Panc1 (cell line): ENCODE measurements around the gene HERC4. TPM values are rescaled to one million over a fixed set of nuclear protein-coding genes. Genes with fewer than 3 reads are reported as not detected.
"Not testable (repeated sequence)": the region's sequence is repeated elsewhere in the genome, so short reads cannot be mapped to it uniquely, and the experiment has no call there.

Experiments used
- ATAC-seq: fragments of 200-7000 bp; cut with Tn5 transposase; 2 replicates; pipeline ENCODE4 v1.9.1; 2020; ENCODE audit warnings: mild to moderate bottlenecking, moderate library complexity
- BruUV-seq: library from RNA; stranded (reverse); fragments of 400-500 nt; replicated peaks from 2 replicates; lab custom pipeline; 2021; lab: Mats Ljungman, UMichigan
- CTCF ChIA-PET: fragments of 300-600 bp; sonication (Branson Sonifier 250); formaldehyde crosslinking; loops from one replicate; lab custom pipeline; 2022; ENCODE audit warnings: antibody characterized with exemption; lab: Charles Lee
- POLR2A ChIA-PET: fragments of 300-600 bp; sonication (Branson Sonifier 250); formaldehyde crosslinking; loops from one replicate; lab custom pipeline; 2022; ENCODE audit warnings: antibody characterized with exemption; lab: Charles Lee
- DNase-seq: peaks from one replicate; pipeline ENCODE4 v3.0.0-alpha.2; 2010; ENCODE audit warnings: low read depth, low spot score
- H3K27ac ChIP-seq: 2 replicates; pipeline ENCODE4 v1.5.1; 2011; ENCODE audit warnings: mild to moderate bottlenecking, low read length, inconsistent platforms
- H3K27me3 ChIP-seq: fragments of 200-500 bp; sonication (Bioruptor generic); 2 replicates; pipeline ENCODE4 v1.6.0; 2014; ENCODE audit warnings: low read length, inconsistent platforms; ENCODE audit not compliant: control insufficient read depth, insufficient read depth
- H3K36me3 ChIP-seq: fragments of 200-500 bp; sonication (Bioruptor generic); 2 replicates; pipeline ENCODE4 v1.5.1; 2014; ENCODE audit warnings: inconsistent platforms, mild to moderate bottlenecking, low read length, moderate library complexity; ENCODE audit not compliant: control insufficient read depth, insufficient read depth
- H3K4me1 ChIP-seq: 2 replicates; pipeline ENCODE4 v1.5.1; 2011; ENCODE audit warnings: inconsistent platforms, mild to moderate bottlenecking, low read length, moderate library complexity; ENCODE audit not compliant: control insufficient read depth, insufficient read depth
- H3K4me3 ChIP-seq, 2 experiments: 2 replicates each; pipeline ENCODE4 v1.5.1; 2011 to 2012; ENCODE audit warnings: low read depth in 2 of 2, low read length in 2 of 2, mild to moderate bottlenecking in 2 of 2, inconsistent platforms in 1 of 2, moderate library complexity in 1 of 2
- H3K9me3 ChIP-seq: fragments of 200-500 bp; sonication (Bioruptor generic); 2 replicates; pipeline ENCODE4 v1.5.1; 2014; ENCODE audit warnings: low read depth, mild to moderate bottlenecking, inconsistent platforms, low read length, moderate library complexity; ENCODE audit not compliant: control insufficient read depth, insufficient read depth
- POLR2AphosphoS5 ChIP-seq: IDR thresholded peaks from 2 replicates; pipeline ENCODE4 v1.6.1; 2012; ENCODE audit warnings: mild to moderate bottlenecking, low read depth, low read length, moderate library complexity
- REST ChIP-seq, 2 experiments: IDR thresholded peaks; 2 replicates each; pipeline ENCODE4 v1.6.1; 2011 to 2012; ENCODE audit warnings: low read depth in 2 of 2, control low read depth in 1 of 2, low read length in 1 of 2, mild to moderate bottlenecking in 1 of 2, moderate library complexity in 1 of 2; ENCODE audit not compliant: insufficient read depth in 1 of 2
- SIN3A ChIP-seq: IDR thresholded peaks from 2 replicates; pipeline ENCODE4 v1.6.1; 2012; ENCODE audit warnings: low read depth, mild to moderate bottlenecking, low read length, moderate library complexity, borderline replicate concordance; ENCODE audit not compliant: insufficient read depth
- TCF7L2 ChIP-seq: IDR thresholded peaks from 2 replicates; pipeline ENCODE4 v1.6.1; 2011; ENCODE audit warnings: mild to moderate bottlenecking, low read depth, low read length, inconsistent platforms
- in situ Hi-C: cut with HindIII; loops from 2 replicates; pipeline ENCODE4 v1.10.0; 2016; ENCODE audit warnings: low sequenced_read_pairs, low pct_unique_long_range_greater_than_20kb
- intact Hi-C: fragments of 100-400 bp; cut with micrococcal nuclease; formaldehyde crosslinking; loops from one replicate; pipeline ENCODE4 v1.10.0; 2022; ENCODE audit not compliant: unreplicated experiment
- total RNA-seq: library from RNA; stranded (reverse); gene quantifications from one replicate; pipeline ENCODE4 v1.2.1, GENCODE V29; 2021; ENCODE audit not compliant: unreplicated experiment
- TF ChIP-seq, protein P1 (sequence below): fragments of 450-650 bp; IDR thresholded peaks from 2 replicates; pipeline ENCODE4 v1.5.1; 2017; ENCODE audit warnings: mild to moderate bottlenecking

HERC4 gene
- total RNA-seq, 1 experiment from 2014 or later: 119 TPM

- H3K9me3 ChIP-seq: no peaks in the 10 kb centered on the region
- intact Hi-C loops: no loop called here
- ChIA-PET POLR2A (interaction anchor here (0.5 to 0.7 kb wide), 2 partner anchors 21 to 93 kb away, joined by 4 to 5 read pairs; no protein-coding TSS in a partner anchor), CTCF (interaction anchor here (0.7 kb wide), 3 partner anchors 8 to 25 kb away, joined by 3 to 5 read pairs (median 4); no protein-coding TSS in a partner anchor)
- in situ Hi-C loops: no loop called here
- no peaks in the 10 kb centered on the region for H3K27me3 ChIP-seq
- DNase-seq (no peak), ATAC-seq (no peak)
- TF ChIP-seq, protein P1, sequence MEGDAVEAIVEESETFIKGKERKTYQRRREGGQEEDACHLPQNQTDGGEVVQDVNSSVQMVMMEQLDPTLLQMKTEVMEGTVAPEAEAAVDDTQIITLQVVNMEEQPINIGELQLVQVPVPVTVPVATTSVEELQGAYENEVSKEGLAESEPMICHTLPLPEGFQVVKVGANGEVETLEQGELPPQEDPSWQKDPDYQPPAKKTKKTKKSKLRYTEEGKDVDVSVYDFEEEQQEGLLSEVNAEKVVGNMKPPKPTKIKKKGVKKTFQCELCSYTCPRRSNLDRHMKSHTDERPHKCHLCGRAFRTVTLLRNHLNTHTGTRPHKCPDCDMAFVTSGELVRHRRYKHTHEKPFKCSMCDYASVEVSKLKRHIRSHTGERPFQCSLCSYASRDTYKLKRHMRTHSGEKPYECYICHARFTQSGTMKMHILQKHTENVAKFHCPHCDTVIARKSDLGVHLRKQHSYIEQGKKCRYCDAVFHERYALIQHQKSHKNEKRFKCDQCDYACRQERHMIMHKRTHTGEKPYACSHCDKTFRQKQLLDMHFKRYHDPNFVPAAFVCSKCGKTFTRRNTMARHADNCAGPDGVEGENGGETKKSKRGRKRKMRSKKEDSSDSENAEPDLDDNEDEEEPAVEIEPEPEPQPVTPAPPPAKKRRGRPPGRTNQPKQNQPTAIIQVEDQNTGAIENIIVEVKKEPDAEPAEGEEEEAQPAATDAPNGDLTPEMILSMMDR: no peak
- TF ChIP-seq POLR2AphosphoS5: no peak
- TF ChIP-seq REST (IDR thresholded peaks at IDR 0.05; ENCODE audit: insufficient read depth in 1 of 2, low read depth in 2 of 2, low read length in 1 of 2): no peak
- no peak for TF ChIP-seq SIN3A
- no peak for TF ChIP-seq TCF7L2
- H3K4me3 ChIP-seq: no peak overlapping the region
- no TSS peak for BruUV-seq
- no peaks in the 10 kb centered on the region for H3K36me3 ChIP-seq
- no peak overlapping the region for H3K27ac ChIP-seq
- no peaks in the 10 kb centered on the region for H3K4me1 ChIP-seq
Measured at GRCh38 chr10:67878133-67878532, 196.9 kb downstream of the HERC4 start.

DNA sequence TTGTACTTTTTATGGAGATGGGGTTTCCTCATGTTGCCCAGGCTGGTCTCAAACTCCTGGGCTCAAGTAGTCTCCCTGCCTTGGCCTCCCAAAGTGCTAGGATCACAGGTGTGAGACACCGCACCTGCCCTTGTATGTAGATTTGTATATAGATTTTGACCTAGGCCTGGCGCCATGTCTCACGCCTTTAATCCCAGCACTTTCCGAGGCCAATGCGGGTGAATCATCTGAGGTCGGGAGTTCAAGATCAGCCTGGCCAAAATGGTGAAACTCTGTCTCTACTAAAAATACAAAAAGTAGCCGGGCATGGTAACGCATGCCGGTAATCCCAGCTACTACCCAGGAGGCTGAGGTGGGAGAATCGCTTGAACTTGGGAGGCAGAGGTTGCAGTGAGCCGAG lies 197.7 kb downstream of the HERC4 start:
- CTCF ChIA-PET: interaction anchor here (0.7 kb wide), 2 partner anchors 9 to 26 kb away, joined by 3 to 5 read pairs; no protein-coding TSS in a partner anchor
- intact Hi-C loops, in situ Hi-C loops, H3K27ac ChIP-seq, ATAC-seq, H3K27me3 ChIP-seq, BruUV-seq, H3K9me3 ChIP-seq, DNase-seq, H3K36me3 ChIP-seq, H3K4me1 ChIP-seq, H3K4me3 ChIP-seq: not testable (repeated sequence)
- POLR2A ChIA-PET: interaction anchor here (0.6 to 0.7 kb wide), 3 partner anchors 12 to 96 kb away, joined by 4 to 5 read pairs (median 4); no protein-coding TSS in a partner anchor
